ENCODE results near the gene EIF2B2.

Gene EIF2B2

DNA sequence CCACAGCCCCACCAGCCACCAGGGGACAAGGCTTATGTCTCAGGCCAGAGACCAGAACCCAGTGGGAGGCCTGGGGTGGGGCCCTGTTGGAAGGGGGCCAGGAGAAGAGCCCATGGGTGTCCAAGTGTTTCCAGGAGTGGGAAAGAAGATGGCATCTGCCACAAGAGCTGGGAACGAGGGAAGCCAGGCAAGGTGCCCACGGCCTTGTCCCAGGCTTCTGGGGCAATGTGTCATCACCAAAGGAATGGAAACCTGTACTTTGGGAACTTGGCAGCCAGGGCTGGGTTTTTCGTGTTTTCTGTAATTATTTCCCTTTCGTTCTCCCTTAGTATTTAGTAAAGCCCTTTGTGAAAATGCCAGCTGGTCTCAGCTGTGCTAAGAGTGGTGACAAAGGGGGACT lies 42.0 kb upstream of the EIF2B2 start:
- Histone ChIP-seq H3K4me3 (ENCODE audit: low read depth, low read length) (no peak overlapping the region), H3K27me3 (ENCODE audit: insufficient read depth, low read length) (no peaks in the 10 kb centered on the region), H2BK12ac (ENCODE audit: low read length) (no peak overlapping the region), H3K36me3 (ENCODE audit: control insufficient read depth in 1 of 2, insufficient read depth in 2 of 2, low read length in 2 of 2) (no peaks in the 10 kb centered on the region), H3K4me2 (ENCODE audit: low read length) (no peak overlapping the region), H3K4ac (ENCODE audit: low read depth, low read length) (no peak overlapping the region), H3K27ac (ENCODE audit: low read depth, low read length) (no peak overlapping the region), H2BK5ac (ENCODE audit: low read depth, low read length, poor library complexity) (no peak overlapping the region), H4K12ac (ENCODE audit: low read depth, low read length) (no peak overlapping the region), H4K8ac (ENCODE audit: low read depth, low read length) (no peak overlapping the region), H3K18ac (ENCODE audit: low read length) (no peak overlapping the region), H2AK5ac (ENCODE audit: low read length) (no peak overlapping the region), H3K9me3 (ENCODE audit: insufficient read depth, low read depth, low read length) (peaks cover 2% of the 10 kb centered on the region), H3K79me1 (ENCODE audit: low read length) (peaks cover 12% of the 10 kb centered on the region), H3K4me1 (ENCODE audit: control insufficient read depth in 1 of 2, insufficient read depth in 2 of 2, low read length in 2 of 2) (peaks cover 17 to 21% of the 10 kb centered on the region in 2 experiments), H2AFZ (ENCODE audit: insufficient read depth, low read length, poor library complexity) (no peak overlapping the region), H4K91ac (ENCODE audit: low read depth, low read length) (no peak overlapping the region), H3K23ac (ENCODE audit: low read length) (no peak overlapping the region), H3K14ac (ENCODE audit: low read length) (no peak overlapping the region), H3K79me2 (ENCODE audit: control insufficient read depth, insufficient read depth, low read length, poor library complexity) (peaks cover 6% of the 10 kb centered on the region), H2BK120ac (ENCODE audit: insufficient read depth, low read length, poor library complexity) (no peak overlapping the region), H3K9ac (ENCODE audit: low read length) (no peak overlapping the region)
- DNase-seq = no peak
- no CpG with 5 or more reads among the region's 4 CpGs for WGBS (ENCODE audit: extremely low coverage, insufficient coverage, insufficient read length)

DNA sequence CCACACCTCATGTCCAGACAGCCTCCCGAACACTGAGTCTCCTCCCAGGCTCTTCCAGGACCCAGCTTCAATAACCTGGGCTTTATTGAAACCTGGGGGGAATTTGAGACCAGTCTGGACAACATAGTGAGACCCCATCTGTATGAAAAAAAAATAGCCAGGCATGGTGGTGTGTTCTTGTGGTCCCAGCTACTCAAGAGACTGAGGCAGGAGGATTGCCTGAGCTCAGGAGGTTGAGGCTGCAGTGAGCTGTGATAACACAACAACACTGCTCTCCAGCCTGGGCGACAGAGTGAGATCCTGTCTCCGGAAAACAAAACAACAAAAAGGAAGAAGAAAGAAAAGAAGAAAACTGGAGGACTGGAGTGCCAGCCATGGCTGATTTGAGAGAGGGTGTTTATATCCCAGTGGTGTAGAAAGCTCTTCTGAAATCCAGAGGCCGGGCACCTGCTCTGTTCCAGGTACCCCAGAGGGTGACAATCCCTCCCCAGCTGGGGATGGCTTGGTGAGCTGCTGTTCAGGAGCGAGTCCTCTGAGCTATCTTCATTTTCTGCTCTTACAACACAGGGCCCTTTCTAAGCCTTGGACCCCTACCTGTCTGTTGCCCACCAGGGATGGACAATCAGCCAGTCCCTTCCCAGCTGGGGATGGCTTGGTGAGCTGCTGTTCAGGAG lies 41.3 kb upstream of the EIF2B2 start:
- no peak for DNase-seq
- Histone ChIP-seq H2AFZ (ENCODE audit: insufficient read depth, low read length, poor library complexity) (no peak overlapping the region), H3K4ac (ENCODE audit: low read depth, low read length) (no peak overlapping the region), H2BK5ac (ENCODE audit: low read depth, low read length, poor library complexity) (no peak overlapping the region), H3K9me3 (ENCODE audit: insufficient read depth, low read depth, low read length) (peaks cover 2% of the 10 kb centered on the region), H4K91ac (ENCODE audit: low read depth, low read length) (no peak overlapping the region), H3K9ac (ENCODE audit: low read length) (no peak overlapping the region), H3K79me2 (ENCODE audit: control insufficient read depth, insufficient read depth, low read length, poor library complexity) (peaks cover 1% of the 10 kb centered on the region), H3K27ac (ENCODE audit: low read depth, low read length) (no peak overlapping the region), H3K14ac (ENCODE audit: low read length) (no peak overlapping the region), H3K4me2 (ENCODE audit: low read length) (no peak overlapping the region), H2BK12ac (ENCODE audit: low read length) (no peak overlapping the region), H2BK120ac (ENCODE audit: insufficient read depth, low read length, poor library complexity) (no peak overlapping the region), H3K27me3 (ENCODE audit: insufficient read depth, low read length) (no peaks in the 10 kb centered on the region), H3K4me3 (ENCODE audit: low read depth, low read length) (no peak overlapping the region), H3K18ac (ENCODE audit: low read length) (no peak overlapping the region), H3K23ac (ENCODE audit: low read length) (no peak overlapping the region), H2AK5ac (ENCODE audit: low read length) (no peak overlapping the region), H3K79me1 (ENCODE audit: low read length) (peaks cover 5% of the 10 kb centered on the region), H3K36me3 (ENCODE audit: control insufficient read depth in 1 of 2, insufficient read depth in 2 of 2, low read length in 2 of 2) (no peaks in the 10 kb centered on the region), H3K4me1 (ENCODE audit: control insufficient read depth in 1 of 2, insufficient read depth in 2 of 2, low read length in 2 of 2) (peaks cover 11 to 14% of the 10 kb centered on the region in 2 experiments), H4K8ac (ENCODE audit: low read depth, low read length) (no peak overlapping the region), H4K12ac (ENCODE audit: low read depth, low read length) (no peak overlapping the region)
- WGBS (ENCODE audit: extremely low coverage, insufficient coverage, insufficient read length) = no CpG with 5 or more reads among the region's 5 CpGs

DNA sequence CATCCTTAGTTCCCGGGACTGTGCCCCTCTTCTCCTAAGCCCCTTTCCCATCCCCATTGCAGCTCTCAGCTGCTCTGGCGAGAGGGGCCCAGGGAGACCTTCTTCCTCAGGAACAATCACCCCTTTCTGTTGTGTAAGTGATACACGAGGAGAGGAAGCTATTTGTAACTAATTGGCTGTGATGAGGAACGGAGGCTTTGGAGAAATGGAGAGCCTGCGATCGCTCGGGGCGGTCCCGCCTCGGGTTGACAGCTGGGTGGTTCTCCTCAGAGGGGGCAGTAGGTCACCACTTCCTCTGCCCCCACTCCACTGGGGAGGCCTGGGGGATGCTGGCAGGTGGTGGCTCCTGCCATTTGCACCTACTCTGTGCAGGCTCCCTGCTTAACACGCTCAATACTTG lies 40.7 kb upstream of the EIF2B2 start:
- WGBS (ENCODE audit: extremely low coverage, insufficient coverage, insufficient read length) = no CpG with 5 or more reads among the region's 11 CpGs
- H4K12ac ChIP-seq (ENCODE audit: low read depth, low read length) = no peak overlapping the region

DNA sequence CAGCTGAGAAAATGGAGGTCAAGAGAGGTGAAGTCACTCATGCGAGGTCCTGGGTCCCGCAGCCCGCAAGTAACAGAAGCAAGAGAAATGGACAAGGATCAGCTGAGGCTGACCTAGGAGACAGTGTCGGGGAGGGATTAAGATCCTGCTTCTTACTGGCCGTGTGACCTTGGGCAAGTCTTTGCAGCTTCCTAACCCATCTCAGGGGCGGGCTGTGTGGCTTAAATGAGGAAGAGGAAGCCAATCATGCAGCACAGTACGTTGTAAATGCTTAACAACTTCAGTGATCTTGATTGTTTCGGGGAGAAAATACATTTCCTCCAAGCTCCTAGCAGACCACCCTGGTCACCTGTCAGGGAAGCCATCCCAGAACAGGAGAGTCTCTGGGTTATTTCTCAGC lies 40.2 kb upstream of the EIF2B2 start:
- WGBS (ENCODE audit: extremely low coverage, insufficient coverage, insufficient read length) = no CpG with 5 or more reads among the region's 8 CpGs

More for the DNA sequence above, 40.7 kb upstream of the EIF2B2 start:
- Histone ChIP-seq H3K36me3 (ENCODE audit: control insufficient read depth in 1 of 2, insufficient read depth in 2 of 2, low read length in 2 of 2) (no peaks in the 10 kb centered on the region), H2AFZ (ENCODE audit: insufficient read depth, low read length, poor library complexity) (no peak overlapping the region), H2BK5ac (ENCODE audit: low read depth, low read length, poor library complexity) (no peak overlapping the region), H3K14ac (ENCODE audit: low read length) (no peak overlapping the region), H4K8ac (ENCODE audit: low read depth, low read length) (no peak overlapping the region), H3K27ac (ENCODE audit: low read depth, low read length) (no peak overlapping the region), H3K4me3 (ENCODE audit: low read depth, low read length) (no peak overlapping the region), H3K4ac (ENCODE audit: low read depth, low read length) (no peak overlapping the region), H3K79me1 (ENCODE audit: low read length) (peaks cover 3% of the 10 kb centered on the region), H3K27me3 (ENCODE audit: insufficient read depth, low read length) (no peaks in the 10 kb centered on the region), H4K91ac (ENCODE audit: low read depth, low read length) (no peak overlapping the region), H3K9me3 (ENCODE audit: insufficient read depth, low read depth, low read length) (peaks cover 2% of the 10 kb centered on the region), H3K4me1 (ENCODE audit: control insufficient read depth in 1 of 2, insufficient read depth in 2 of 2, low read length in 2 of 2) (peaks cover 6 to 8% of the 10 kb centered on the region in 2 experiments), H2BK120ac (ENCODE audit: insufficient read depth, low read length, poor library complexity) (no peak overlapping the region), H3K79me2 (ENCODE audit: control insufficient read depth, insufficient read depth, low read length, poor library complexity) (no peaks in the 10 kb centered on the region), H3K4me2 (ENCODE audit: low read length) (no peak overlapping the region), H3K9ac (ENCODE audit: low read length) (no peak overlapping the region), H3K23ac (ENCODE audit: low read length) (no peak overlapping the region), H2BK12ac (ENCODE audit: low read length) (no peak overlapping the region), H2AK5ac (ENCODE audit: low read length) (no peak overlapping the region), H3K18ac (ENCODE audit: low read length) (no peak overlapping the region)
- no peak for DNase-seq

More for the DNA sequence above, 40.2 kb upstream of the EIF2B2 start:
- Histone ChIP-seq H3K4ac (ENCODE audit: low read depth, low read length) (no peak overlapping the region), H2AFZ (ENCODE audit: insufficient read depth, low read length, poor library complexity) (no peak overlapping the region), H3K23ac (ENCODE audit: low read length) (no peak overlapping the region), H3K9ac (ENCODE audit: low read length) (no peak overlapping the region), H2BK12ac (ENCODE audit: low read length) (no peak overlapping the region), H2AK5ac (ENCODE audit: low read length) (no peak overlapping the region), H4K12ac (ENCODE audit: low read depth, low read length) (no peak overlapping the region), H3K4me2 (ENCODE audit: low read length) (no peak overlapping the region), H3K27ac (ENCODE audit: low read depth, low read length) (no peak overlapping the region), H3K36me3 (ENCODE audit: control insufficient read depth in 1 of 2, insufficient read depth in 2 of 2, low read length in 2 of 2) (no peaks in the 10 kb centered on the region), H3K18ac (ENCODE audit: low read length) (no peak overlapping the region), H3K27me3 (ENCODE audit: insufficient read depth, low read length) (no peaks in the 10 kb centered on the region), H3K79me1 (ENCODE audit: low read length) (peaks cover 3% of the 10 kb centered on the region), H3K4me1 (ENCODE audit: control insufficient read depth in 1 of 2, insufficient read depth in 2 of 2, low read length in 2 of 2) (peaks cover 6 to 8% of the 10 kb centered on the region in 2 experiments), H3K79me2 (ENCODE audit: control insufficient read depth, insufficient read depth, low read length, poor library complexity) (no peaks in the 10 kb centered on the region), H4K91ac (ENCODE audit: low read depth, low read length) (no peak overlapping the region), H2BK120ac (ENCODE audit: insufficient read depth, low read length, poor library complexity) (no peak overlapping the region), H2BK5ac (ENCODE audit: low read depth, low read length, poor library complexity) (no peak overlapping the region), H4K8ac (ENCODE audit: low read depth, low read length) (no peak overlapping the region), H3K14ac (ENCODE audit: low read length) (no peak overlapping the region), H3K4me3 (ENCODE audit: low read depth, low read length) (no peak overlapping the region), H3K9me3 (ENCODE audit: insufficient read depth, low read depth, low read length) (peaks cover 2% of the 10 kb centered on the region)
- no peak for DNase-seq

Data from trophoblast cell (in vitro differentiated cells and primary cell).